HG02884 (cell line): ENCODE data around the gene PTCD1.
"Not testable (repeated sequence)": the region's sequence is repeated elsewhere in the genome, so short reads cannot be mapped to it uniquely, and the experiment has no call there.

Source experiments
- ATAC-seq: cut with Tn5 transposase; IDR thresholded peaks from one replicate; pipeline ENCODE4 v1.9.1; 2021; ENCODE audit warnings: mild to moderate bottlenecking, moderate library complexity; ENCODE audit not compliant: unreplicated experiment

The PTCD1 gene

DNA sequence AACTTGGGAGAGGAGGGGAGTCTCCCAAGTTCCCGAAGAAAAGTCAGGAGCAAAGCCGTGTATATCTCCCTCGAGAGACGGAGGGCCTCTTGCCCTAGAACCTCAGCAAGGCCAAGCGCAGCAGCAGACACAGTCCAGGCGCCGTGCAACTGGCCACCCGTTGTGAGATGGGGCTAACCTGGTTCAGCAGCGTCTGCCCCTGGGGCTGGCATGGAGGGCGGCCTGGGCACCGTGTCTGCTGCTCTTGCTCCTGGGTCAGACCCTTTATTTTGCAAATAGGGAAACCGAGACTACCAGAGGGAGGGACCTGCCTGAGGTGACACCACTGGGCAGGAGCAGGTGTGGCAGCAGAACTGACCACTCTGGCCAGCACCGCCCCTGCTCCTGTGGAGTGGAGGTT lies 13.9 kb upstream of the PTCD1 start:
- ATAC-seq: no peak

DNA sequence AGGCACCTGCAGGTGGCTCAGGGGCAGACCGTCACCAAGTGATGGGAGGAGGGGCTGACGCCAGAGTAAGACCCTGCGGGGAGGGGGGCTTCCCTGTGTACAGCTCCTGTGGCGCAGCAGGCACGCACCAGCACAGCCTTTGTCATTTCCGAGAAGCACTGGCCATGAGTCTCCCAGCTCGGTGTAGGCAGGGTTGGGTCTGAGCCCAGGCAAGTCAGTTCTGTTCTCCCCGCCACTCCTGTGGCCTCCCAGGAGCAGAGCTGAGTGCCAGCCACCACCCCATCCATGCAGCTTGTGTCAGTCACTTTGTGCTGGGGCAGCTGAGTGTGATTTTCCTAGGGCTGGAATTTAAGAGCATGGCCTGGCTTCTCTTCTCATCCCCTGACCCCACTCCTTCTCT lies 13.3 kb upstream of the PTCD1 start:
- no peak for ATAC-seq

DNA sequence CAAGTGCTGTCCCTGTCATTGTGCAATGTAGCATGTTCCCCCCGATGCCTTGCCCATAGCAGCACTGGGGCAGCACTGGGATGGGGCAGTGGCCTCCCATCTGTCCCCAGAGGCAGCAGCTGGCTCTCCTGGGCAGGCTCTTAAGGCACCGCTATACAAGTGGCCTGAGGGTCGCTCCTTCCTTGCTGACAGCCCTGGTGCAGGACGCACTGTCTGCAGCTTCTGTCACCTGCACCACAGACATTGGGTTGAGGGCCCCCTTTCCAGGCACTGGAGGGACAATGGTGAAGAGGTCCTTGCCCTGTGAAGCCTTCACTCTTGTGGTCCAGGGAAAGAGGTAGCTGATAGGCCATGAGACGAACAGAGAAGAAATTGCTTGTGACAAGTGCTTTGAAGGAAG lies 10.7 kb upstream of the PTCD1 start:
- no peak for ATAC-seq

DNA sequence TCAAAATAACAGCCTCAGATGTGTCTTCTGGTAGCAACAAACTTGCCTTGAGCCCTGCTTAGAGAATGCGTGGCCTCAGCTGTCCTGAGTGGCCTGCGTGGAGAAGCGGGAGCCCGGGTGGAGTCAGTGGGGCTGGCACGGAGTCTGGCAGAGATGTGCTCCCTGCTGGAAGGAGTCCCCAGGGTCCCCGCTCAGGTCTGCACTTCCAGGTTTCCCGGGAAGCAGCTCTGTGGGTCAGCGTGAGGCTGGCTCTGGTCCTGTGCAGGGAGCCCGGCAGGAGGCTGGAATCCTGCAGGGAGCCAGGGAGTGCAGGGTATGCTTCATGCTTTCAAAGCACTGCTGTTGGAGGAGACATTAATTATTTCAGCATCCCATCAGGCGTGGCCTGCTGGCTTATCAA lies 10.3 kb upstream of the PTCD1 start:
- ATAC-seq: no peak

DNA sequence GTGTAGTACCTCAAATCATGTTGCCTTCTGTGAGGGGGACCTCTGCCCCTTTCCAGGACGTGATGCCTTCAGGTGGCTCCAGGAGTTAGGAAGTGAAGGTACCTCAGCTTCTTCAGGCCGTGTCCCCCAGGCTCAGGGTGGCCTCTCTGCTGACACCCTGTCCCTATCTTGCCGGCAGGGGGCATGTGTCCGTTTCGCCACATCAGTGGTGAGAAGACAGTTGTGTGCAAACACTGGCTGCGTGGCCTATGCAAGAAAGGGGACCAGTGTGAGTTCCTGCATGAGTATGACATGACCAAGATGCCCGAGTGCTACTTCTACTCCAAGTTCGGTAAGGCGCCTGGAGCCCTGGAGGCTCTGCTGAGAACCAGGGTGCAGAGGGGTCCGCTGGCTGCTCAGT lies 9.3 kb upstream of the PTCD1 start:
- no peak for ATAC-seq

DNA sequence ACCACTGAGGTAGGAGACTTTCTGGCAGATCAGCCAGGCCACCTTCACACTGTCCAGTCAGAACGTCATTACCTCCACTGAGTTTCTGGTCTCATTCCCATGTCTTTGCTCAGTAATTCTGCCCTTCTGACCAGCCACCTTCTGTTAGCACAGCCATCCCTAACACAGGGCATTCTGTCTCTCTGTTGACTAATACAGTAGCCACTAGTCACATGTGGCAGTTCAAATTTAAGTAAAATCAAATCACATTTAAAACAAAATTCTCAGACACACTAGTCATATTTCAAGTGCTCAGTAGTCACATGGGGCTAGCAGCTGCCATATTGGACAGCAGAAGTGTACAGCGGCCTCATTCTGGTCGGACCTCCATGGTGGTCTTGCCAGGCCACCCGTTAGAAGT lies 7.5 kb upstream of the PTCD1 start:
- ATAC-seq: no peak

DNA sequence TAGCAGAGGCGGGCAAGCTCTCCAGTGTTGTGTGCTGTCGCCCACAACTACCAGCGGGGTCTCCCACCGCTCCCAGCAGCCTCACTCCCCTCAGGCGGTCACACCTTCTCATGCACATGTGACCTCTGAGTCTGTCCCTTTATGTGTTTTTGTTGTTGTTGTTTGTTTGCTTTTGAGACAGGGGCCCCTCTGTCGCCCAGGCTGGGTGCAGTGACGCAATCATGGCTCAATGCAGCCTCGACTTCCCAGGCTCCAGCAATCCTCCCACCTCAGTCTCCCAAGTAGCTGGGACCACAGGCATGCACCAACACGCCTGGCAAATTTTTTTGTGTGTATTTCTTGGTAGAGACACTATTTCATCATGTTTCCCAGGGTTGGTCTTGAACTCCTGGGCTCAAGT lies 1.6 kb upstream of the PTCD1 start:
- ATAC-seq: no peak

DNA sequence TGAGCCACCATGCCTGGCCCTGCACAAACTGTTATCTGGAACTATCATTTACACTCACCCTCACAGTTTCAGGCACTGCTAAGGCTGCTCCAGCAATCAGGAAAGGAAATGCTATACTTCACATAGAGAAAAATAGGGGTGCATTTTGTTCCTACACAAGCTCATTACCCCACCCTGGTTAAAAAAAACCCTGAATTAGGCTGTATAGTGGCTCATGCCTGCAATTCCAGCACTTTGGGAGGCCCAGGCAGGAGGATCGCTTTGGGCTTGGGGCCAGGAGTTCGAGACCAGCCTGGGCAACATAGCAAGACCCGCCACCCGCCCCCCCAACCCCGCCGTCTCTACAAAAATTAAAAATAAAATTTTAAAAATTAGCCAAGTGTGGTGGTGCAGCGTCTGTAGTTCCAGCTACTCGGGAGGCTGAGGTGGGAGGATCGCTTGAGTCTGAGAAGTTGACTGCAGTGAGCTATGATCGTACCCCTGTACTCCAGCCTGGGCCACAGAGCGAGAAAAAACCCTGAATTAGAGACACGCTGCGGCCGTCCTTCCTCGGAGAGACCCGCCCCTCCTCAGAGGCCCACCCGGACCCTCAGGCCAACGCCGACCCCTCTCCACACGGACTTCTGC lies 539 bp downstream of the PTCD1 start:
- no peak for ATAC-seq

DNA sequence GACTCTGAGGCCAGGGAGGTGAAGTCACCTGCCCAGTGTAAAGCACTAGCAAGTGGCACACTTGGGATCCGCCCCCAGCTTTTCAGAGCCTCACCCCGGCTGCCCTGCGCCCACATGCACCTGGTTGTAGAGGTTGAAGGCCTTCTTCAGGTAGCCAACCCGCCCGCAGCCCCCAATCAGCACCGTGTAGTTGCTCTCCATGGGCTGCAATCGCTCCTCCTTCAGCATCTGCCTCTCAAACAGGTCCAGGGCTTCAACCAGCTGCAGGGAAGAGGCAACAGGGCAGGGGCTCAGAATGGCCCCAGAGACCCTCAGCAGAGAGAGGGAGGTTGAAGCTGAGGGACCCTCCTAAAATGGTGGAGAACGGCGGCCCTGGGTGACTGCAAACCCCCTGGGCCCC lies 5.4 kb downstream of the PTCD1 start:
- ATAC-seq: no peak

DNA sequence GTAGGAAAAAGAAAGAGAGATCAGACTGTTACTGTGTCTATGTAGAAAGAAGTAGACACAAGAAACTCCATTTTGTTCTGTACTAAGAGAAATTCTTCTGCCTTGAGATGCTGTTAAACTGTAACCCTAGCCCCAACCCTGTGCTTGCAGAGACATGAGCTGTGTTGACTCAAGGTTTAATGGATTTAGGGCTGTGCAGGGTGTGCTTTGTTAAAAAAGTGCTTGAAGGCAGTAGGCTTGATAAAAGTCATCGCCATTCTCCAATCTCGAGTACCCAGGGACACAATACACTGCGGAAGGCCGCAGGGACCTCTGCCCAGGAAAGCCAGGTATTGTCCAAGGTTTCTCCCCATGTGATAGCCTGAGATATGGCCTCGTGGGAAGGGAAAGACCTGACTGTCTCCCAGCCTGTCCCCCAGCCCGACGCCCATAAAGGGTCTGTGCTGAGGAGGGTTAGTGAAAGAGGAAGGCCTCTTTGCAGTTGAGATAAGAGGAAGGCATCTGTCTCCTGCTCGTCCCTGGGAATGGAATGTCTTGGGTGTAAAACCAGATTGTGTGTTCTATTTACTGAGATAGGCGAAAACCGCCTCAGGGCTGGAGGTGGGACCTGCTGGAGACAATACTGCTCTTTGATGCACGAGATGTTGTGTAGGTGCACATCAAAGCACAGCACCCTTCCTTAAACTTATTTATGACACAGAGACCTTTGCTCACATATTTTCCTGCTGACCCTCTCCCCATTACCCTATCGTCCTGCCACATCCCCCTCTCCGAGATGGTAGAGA lies 6.7 kb downstream of the PTCD1 start:
- ATAC-seq: not testable (repeated sequence)

DNA sequence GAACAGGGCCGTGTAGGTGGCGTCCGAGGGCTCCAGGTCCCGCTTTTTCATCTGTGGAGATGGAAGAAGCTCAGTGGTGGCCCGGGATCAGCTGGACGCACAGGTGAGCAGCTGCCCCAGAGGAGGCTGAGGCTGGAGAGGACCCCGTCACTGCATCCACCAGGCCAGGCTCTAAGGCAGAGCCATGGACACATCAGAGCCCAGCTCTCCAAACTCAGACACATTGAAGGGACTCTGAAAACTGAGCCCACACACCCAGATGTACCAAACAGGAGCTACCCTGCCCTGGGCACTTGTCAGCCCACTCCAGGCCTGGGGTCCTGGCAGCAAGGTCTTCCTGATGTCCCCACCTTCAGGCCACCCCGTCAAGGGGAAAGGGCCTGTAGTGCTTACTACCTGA lies 8.8 kb downstream of the PTCD1 start:
- ATAC-seq: no peak

DNA sequence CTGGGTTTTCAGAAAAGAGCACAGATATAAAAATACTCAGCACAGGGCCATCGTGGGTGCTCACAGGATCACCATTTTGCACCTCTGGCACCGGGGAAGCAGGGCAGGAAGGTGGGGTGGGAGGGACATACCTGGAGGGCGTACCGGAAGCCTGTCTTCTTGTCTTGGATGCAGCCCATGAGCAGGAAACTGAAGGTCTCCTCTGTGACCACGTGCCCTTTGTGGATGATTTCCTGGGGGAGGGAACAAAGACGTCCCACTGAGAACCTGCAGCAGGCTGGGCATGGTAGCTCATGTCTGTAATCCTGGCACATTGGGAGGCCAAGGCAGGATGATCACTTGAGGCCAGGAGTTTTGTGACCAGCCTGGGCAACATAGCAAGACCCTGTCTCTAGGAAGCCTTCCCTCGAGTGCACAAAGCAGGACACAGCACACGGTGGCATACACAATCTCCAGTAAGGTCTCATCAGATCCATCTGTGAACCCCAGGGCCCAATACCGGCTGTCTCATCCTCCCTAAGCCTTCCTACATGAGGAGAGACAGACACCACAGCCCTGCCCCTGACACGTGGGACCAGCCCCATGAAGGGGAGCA lies 9.5 kb downstream of the PTCD1 start:
- ATAC-seq: no peak

DNA sequence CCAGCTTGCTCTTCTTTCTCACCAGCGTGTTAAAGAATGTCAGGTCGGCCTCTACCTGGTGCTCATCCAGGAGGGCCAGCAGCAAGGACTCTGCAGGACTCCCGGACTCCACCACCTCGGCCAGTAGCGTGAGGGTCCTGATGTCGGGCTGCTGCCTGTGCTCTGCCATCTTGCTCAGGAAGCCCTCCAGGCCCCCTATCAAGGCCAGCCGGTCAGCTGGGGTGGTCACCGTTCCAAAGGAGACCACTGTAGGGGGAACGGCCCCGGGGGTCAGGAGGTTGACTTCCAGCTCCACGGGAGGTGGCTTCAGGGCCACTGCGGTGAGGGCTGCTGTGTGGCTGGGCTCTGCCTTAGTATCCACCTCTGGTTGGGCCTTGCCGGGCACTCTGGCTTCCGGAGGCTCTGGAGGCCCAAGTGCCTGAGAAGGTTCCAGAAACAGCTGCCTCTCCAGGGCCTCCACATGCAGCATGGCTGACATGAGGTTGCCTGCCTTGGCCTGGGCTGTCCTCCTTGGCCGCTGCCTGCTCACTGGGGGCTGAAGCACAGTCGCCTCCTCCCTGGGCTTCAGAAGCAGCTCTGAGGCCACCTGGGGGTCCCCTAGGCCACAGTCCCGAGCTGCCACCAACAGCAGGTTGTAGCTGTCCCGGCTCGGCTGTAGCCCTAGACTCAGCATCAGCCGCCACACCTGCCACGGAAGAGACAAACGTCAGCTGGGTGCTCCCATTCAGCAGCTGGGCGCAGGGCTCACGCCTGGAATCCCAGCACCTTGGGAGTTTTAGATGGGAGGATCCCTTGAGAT lies 13.5 kb downstream of the PTCD1 start:
- ATAC-seq: no peak

DNA sequence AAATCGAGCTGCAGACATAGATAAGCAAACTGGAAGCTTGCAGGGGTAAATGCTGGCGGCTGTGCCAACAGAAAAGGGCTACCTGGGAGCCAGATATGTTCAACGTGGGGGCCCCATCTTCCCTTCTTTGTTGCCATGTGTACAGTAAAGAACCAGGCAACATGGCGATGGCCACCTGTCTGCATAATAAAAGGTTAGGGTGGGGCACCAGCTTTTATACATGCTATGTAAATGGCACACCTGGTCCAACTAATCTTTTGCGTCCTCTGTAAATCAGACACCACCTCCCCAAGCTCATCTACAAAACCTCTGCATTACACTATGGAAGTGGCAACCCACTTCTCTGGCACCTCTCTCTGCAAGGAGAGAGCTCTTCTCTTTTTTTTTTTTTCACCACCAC lies 16.0 kb downstream of the PTCD1 start:
- ATAC-seq: no peak

DNA sequence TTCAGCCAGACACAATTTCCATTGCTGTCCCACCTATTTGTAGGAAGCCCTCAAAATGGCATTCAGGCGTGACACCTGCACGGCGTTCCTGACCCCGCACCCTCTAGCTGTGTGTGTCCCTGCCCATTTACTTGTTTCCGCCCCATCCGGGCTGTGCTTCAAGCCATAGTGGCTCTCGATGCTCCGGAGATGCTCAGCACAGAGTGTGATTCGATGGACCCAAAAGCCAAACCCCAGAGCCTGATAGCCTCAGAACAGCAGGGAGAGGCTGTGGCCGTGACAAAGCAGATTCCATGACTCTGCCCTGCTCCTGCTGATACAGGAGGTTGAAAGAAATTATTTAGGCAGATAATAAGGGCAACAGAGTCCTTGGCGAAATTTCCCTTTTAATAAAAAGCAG lies 16.4 kb downstream of the PTCD1 start:
- ATAC-seq: no peak

DNA sequence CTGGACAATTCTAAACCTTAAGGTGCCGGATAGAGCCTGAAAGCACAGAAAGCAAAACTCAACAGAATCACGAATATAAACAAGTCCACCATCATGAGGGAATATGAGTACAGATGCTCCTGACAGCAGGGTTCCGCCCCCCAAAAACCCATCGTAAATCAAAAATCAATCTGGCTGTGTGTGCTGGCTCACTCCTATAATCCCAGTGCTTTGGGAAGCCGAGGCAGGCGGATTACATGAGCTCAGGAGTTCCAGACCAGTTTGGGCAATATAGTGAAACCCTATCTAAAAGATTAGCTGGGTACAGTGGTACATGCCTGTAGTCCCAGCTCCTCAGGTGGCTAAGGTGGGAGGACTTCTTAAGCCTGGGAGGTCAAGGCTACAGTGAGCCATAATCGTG lies 17.6 kb downstream of the PTCD1 start:
- ATAC-seq: no peak

DNA sequence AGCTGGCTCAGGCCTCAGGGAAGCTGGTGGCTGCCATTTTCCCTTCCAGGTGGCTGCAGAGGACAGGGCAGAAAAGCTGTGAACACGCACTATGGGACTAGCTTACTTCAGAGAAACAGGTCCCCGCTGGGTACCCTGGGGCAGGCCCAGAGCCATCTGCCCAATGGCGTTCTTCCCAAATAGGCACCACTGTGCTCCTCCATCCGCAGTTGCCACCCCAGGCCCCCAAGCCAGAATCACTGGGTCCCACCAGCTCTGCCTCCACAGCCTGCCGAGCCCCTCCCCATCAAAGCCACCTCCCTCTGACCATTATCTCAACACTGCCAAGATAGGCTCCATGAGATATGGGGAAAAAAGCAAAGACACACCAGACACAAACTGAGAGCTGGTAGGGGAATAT lies 18.4 kb downstream of the PTCD1 start:
- no peak for ATAC-seq

DNA sequence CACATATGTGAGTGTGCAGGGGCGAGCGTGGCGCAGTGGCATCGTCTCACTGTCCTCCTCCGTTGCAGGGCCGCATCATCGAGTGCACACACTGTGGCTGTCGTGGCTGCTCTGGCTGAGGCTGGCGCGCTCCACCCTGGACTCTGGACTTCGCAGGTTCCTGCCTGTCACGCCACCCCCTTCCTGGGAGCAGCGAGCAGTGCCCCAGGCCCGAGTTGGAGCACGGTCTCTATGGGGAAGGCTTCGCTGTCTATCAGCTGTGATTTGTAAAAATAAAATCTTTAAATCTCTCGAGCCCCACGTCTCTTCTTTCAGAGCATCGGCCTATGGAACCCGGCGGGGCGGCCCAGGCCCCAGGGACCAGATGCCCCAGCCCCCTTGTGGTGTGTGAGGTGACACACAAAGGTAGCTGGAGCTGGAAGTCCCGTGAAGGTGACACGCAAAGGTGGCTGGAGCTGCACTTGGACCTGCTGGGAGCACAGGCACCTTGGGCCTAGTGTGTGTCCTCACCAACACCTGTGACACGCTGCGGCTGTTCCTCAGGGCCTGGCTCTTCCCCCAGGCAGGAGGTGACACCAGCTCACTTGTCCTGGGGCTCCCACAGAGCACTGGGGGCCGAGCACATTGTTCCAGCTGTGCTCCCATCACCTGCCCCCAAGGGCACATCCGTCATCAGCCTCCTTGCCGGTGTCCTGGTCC lies 19.1 kb downstream of the PTCD1 start:
- no peak for ATAC-seq

DNA sequence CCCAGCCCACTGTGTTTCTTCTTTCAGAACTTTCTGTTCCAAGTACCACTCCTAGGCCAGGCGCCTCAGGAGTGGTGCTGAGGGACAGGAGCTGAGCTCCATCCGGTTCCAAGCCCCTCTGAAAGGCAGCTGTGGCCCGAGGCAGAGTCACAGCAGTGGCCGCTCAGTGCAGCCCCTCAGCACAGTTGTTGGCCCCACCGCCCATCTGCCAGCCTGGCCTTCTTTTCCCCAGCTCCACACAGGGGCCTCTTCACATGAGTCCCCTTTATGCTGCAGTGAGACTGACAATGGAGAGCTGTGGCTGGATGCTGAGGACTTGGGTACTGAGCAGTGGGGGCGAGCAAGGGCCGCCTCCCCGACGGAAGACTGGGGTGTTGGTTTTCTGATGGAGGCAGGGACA lies 20.3 kb downstream of the PTCD1 start:
- no peak for ATAC-seq

DNA sequence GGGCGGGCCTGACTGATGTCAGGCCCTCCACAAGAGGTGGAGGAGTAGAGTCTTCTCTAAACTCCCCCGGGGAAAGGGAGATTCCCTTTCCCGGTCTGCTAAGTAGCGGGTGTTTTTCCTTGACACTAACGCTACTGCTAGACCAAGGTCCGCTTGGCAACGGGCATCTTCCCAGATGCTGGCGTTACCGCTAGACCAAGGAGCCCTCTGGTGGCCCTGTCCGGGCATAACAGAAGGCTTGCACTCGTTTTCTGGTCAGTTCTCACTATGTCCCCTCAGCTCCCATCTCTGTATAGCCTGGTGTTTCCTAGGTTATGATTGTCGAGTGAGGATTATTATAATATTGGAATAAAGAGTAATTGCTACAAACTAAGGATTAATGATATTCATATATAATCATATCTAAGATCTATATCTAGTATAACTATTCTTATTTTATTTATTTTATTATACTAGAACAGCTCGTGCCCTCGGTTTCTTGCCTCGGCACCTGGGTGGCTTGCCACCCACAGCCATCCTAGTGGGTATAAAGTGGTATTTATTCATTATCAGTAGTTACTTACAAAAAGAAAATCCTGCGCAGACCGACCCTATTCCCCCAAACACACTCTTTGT lies 23.0 kb downstream of the PTCD1 start:
- not testable (repeated sequence) for ATAC-seq

DNA sequence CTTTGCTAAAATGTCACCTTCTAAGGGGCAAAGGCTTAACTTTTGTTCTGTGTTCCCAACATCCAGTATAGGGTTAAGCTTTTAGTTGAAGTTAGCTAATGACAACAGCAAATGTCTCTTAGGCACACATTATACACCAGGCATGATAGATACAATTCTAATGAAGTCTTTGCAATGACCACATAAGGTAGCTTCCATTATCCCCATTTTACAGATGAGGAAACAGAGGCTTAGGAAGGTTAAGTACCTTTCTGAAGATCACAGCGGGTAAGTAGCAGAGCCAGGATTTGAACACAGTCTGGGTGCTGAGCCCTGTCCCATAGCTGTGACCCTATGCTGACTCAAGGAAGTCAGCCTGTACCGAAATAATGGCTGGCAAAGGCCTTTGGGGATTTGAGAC lies 28.0 kb downstream of the PTCD1 start:
- no peak for ATAC-seq
